GM23338 (cell line): ENCODE data around the gene DCDC1.

Experiments
- CTCF ChIP-seq, 2 experiments: fragments of 200-600 bp in 1 of 2; sonication (generic) in 1 of 2; conservative IDR thresholded peaks; 2 replicates each; pipeline versions ENCODE4 v1.5.1 to v1.6.1; 2016 to 2017; ENCODE audit warnings: antibody characterized with exemption in 2 of 2, low read depth in 2 of 2, mild to moderate bottlenecking in 2 of 2, moderate library complexity in 1 of 2
- EZH2 ChIP-seq: fragments of 200-600 bp; sonication (generic); IDR thresholded peaks from one replicate; pipeline ENCODE4 v1.8.0; 2017; ENCODE audit warnings: antibody characterized with exemption, mild to moderate bottlenecking, low read depth; ENCODE audit not compliant: unreplicated experiment

- no peak for TF ChIP-seq CTCF (conservative IDR thresholded peaks at IDR 0.05; ENCODE audit: low read depth in 2 of 2)
- TF ChIP-seq EZH2: no peak
Measured at GRCh38 chr11:30832831-30833230, 536.7 kb downstream of the DCDC1 start.
